HEK293T (cell line): ENCODE results near the gene USF1.
"Not testable (repeated sequence)": the region's sequence is repeated elsewhere in the genome, so short reads cannot be mapped to it uniquely, and the experiment has no call there.

Experiments used
- CTCF ChIA-PET: fragments of 350-600 bp; formaldehyde crosslinking; extraction: SDS; loops from one replicate; lab custom pipeline; 2021; ENCODE audit warnings: antibody characterized with exemption, inconsistent platforms; lab: Yijun Ruan, JAX
- POLR2A ChIA-PET: fragments of 350-600 bp; formaldehyde crosslinking; extraction: SDS; loops from one replicate; lab custom pipeline; 2020; ENCODE audit warnings: antibody characterized with exemption, inconsistent platforms; lab: Yijun Ruan, JAX
- DNase-seq: peaks from one replicate; pipeline ENCODE4 v3.0.0; 2012; ENCODE audit warnings: mixed read lengths; ENCODE audit errors: extremely low spot score
- ARNT ChIP-seq: fragments of 450-650 bp; IDR thresholded peaks from 2 replicates; pipeline ENCODE4 v1.6.1; 2017; ENCODE audit warnings: mild to moderate bottlenecking
- BHLHE40 ChIP-seq: fragments of 450-650 bp; IDR thresholded peaks from 2 replicates; pipeline ENCODE4 v1.6.1; 2016; ENCODE audit warnings: mild to moderate bottlenecking, moderate library complexity, borderline replicate concordance
- CTBP1 ChIP-seq: fragments of 450-650 bp; IDR thresholded peaks from 2 replicates; pipeline ENCODE4 v1.6.1; 2016; ENCODE audit warnings: borderline replicate concordance
- ELF4 ChIP-seq: fragments of 450-650 bp; IDR thresholded peaks from 2 replicates; pipeline ENCODE4 v1.6.1; 2017; ENCODE audit warnings: antibody characterized with exemption
- FOXA1 ChIP-seq: fragments of 450-650 bp; IDR thresholded peaks from 2 replicates; pipeline ENCODE4 v1.6.1; 2016; ENCODE audit warnings: mild to moderate bottlenecking
- FOXK2 ChIP-seq: fragments of 450-650 bp; IDR thresholded peaks from 2 replicates; pipeline ENCODE4 v1.6.1; 2016; ENCODE audit warnings: mild to moderate bottlenecking
- FOXM1 ChIP-seq: fragments of 450-650 bp; IDR thresholded peaks from 2 replicates; pipeline ENCODE4 v1.6.1; 2017; ENCODE audit warnings: mild to moderate bottlenecking, borderline replicate concordance
- HDGF ChIP-seq: fragments of 450-650 bp; IDR thresholded peaks from 2 replicates; pipeline ENCODE4 v1.6.1; 2017; ENCODE audit warnings: antibody characterized with exemption, borderline replicate concordance
- L3MBTL2 ChIP-seq: fragments of 450-650 bp; conservative IDR thresholded peaks from 2 replicates; pipeline ENCODE4 v1.6.1; 2016; ENCODE audit warnings: mild to moderate bottlenecking
- LEF1 ChIP-seq: fragments of 450-650 bp; IDR thresholded peaks from 2 replicates; pipeline ENCODE4 v1.6.1; 2017; ENCODE audit warnings: mild to moderate bottlenecking, borderline replicate concordance
- NFRKB ChIP-seq: fragments of 450-650 bp; IDR thresholded peaks from 2 replicates; pipeline ENCODE4 v1.6.1; 2016; ENCODE audit warnings: mild to moderate bottlenecking, moderate library complexity
- PKNOX1 ChIP-seq: fragments of 450-650 bp; IDR thresholded peaks from 2 replicates; pipeline ENCODE4 v1.6.1; 2016
- SP1 ChIP-seq: fragments of 450-650 bp; IDR thresholded peaks from 2 replicates; pipeline ENCODE4 v1.6.1; 2017
- SUZ12 ChIP-seq: fragments of 450-650 bp; IDR thresholded peaks from 2 replicates; pipeline ENCODE4 v1.6.1; 2016; ENCODE audit warnings: mild to moderate bottlenecking
- TARDBP ChIP-seq: fragments of 450-650 bp; IDR thresholded peaks from 2 replicates; pipeline ENCODE4 v1.6.1; 2016
- ZNF384 ChIP-seq: fragments of 450-650 bp; IDR thresholded peaks from 2 replicates; pipeline ENCODE4 v1.6.1; 2016

Gene USF1

GRCh38 chr1:161070761-161071160 lies 25.0 kb upstream of the USF1 start:
- no peak for DNase-seq
- CTCF ChIA-PET, result interaction anchor here (0.6 to 1.2 kb wide), 2 partner anchors 48 to 52 kb away, joined by 3 read pairs; no protein-coding TSS in a partner anchor
- POLR2A ChIA-PET, result no interaction called here

GRCh38 chr1:161069731-161070270 lies 24.0 kb upstream of the USF1 start, which contains the start of gene ARHGAP30:
Gene ARHGAP30 (minus strand): TSS chr1:161069891. CDS start chr1:161069624, 267 bp downstream.
- CTCF ChIA-PET, result interaction anchor here (0.5 kb wide), 1 partner anchor 79 kb away, joined by 3 read pairs; no protein-coding TSS in a partner anchor
- no peak for TF ChIP-seq TARDBP
- TF ChIP-seq NFRKB, result no peak
- TF ChIP-seq FOXK2, result no peak
- no peak for TF ChIP-seq L3MBTL2
- TF ChIP-seq LEF1, result no peak
- no peak for TF ChIP-seq FOXA1
- no peak for TF ChIP-seq ARNT
- no peak for TF ChIP-seq BHLHE40
- no peak for TF ChIP-seq HDGF
- no peak for TF ChIP-seq ZNF384
- no peak for TF ChIP-seq SP1
- POLR2A ChIA-PET, result no interaction called here
- DNase-seq, result no peak

More at GRCh38 chr1:161070761-161071160, 25.0 kb upstream of the USF1 start:
- TF ChIP-seq FOXK2 (no peak), PKNOX1 (no peak), SP1 (no peak), L3MBTL2 (no peak), ELF4 (no peak), ZNF384 (no peak), HDGF (no peak), LEF1 (no peak), BHLHE40 (no peak), FOXA1 (no peak), TARDBP (no peak), CTBP1 (no peak)

GRCh38 chr1:161069241-161069640 lies 23.5 kb upstream of the USF1 start:
- CTCF ChIA-PET, result no interaction called here
- POLR2A ChIA-PET, result no interaction called here
- no peak for TF ChIP-seq CTBP1
- DNase-seq, result no peak

- TF ChIP-seq PKNOX1 (no peak), FOXM1 (no peak), ARNT (no peak), SUZ12 (no peak), BHLHE40 (no peak), NFRKB (no peak), FOXA1 (no peak), ZNF384 (no peak), SP1 (no peak), L3MBTL2 (no peak), FOXK2 (no peak), ELF4 (no peak), HDGF (no peak)
- ChIA-PET CTCF (no interaction called here), POLR2A (interaction anchor here (1.3 kb wide), 1 partner anchor 23 kb away, joined by 4 read pairs; the partner anchor contains the start of gene USF1)
- no peak for DNase-seq
Observed at GRCh38 chr1:161068306-161069234, 22.8 kb upstream of the USF1 start.

- CTCF ChIA-PET, result no interaction called here
- POLR2A ChIA-PET, result no interaction called here
- TF ChIP-seq ZNF384, result no peak
- TF ChIP-seq SUZ12, result no peak
- TF ChIP-seq FOXK2, result no peak
- TF ChIP-seq L3MBTL2, result no peak
- no peak for TF ChIP-seq ARNT
- no peak for TF ChIP-seq ELF4
- no peak for TF ChIP-seq NFRKB
- TF ChIP-seq FOXM1, result no peak
- TF ChIP-seq SP1, result no peak
- TF ChIP-seq LEF1, result no peak
- TF ChIP-seq BHLHE40, result no peak
- no peak for TF ChIP-seq PKNOX1
- TF ChIP-seq FOXA1, result no peak
- TF ChIP-seq TARDBP, result no peak
- TF ChIP-seq HDGF, result no peak
- TF ChIP-seq CTBP1, result no peak
- no peak for DNase-seq
Observed at GRCh38 chr1:161066694-161067093, 20.9 kb upstream of the USF1 start.

GRCh38 chr1:161065681-161066080 lies 19.9 kb upstream of the USF1 start:
- CTCF ChIA-PET, DNase-seq, POLR2A ChIA-PET: not testable (repeated sequence)

GRCh38 chr1:161063936-161064335 lies 18.2 kb upstream of the USF1 start:
- POLR2A ChIA-PET, result not testable (repeated sequence)
- CTCF ChIA-PET, result interaction anchor here (0.8 kb wide), 1 partner anchor 250 kb away, joined by 8 read pairs; the partner anchor contains the start of gene SDHC

More at GRCh38 chr1:161063936-161064335, 18.2 kb upstream of the USF1 start:
- DNase-seq, result not testable (repeated sequence)
